ENCODE data around the gene MREG. TPM values are rescaled to one million over a fixed set of nuclear protein-coding genes. Genes with fewer than 3 reads are reported as not detected.
A peak's percentile ranks its signal among the peaks of the same experiment; 100 is the strongest.
"Not testable (repeated sequence)": the region's sequence is repeated elsewhere in the genome, so short reads cannot be mapped to it uniquely, and the experiment has no call there.

The MREG gene
- total RNA-seq, 4 donors from 2014 or later = 2.9 to 14.6 (median 3.6) TPM

- H3K27ac ChIP-seq = no peak overlapping the region
- DNase-seq (ENCODE audit: low spot score in 2 of 2) = no peak
- H3K9me3 ChIP-seq = no peaks in the 10 kb centered on the region
- peaks cover 0 to 5% (median 0%) of the 10 kb centered on the region in 3 donors for H3K36me3 ChIP-seq
- WGBS, 2 donors = 79 to 91% methylated on average over 5 of the region's 5 CpGs
- TF ChIP-seq POLR2A (IDR thresholded peaks at IDR 0.05) (no peak), EP300 (IDR thresholded peaks at IDR 0.05) (no peak), CTCF (IDR thresholded peaks at IDR 0.05) (no peak)
- no peak overlapping the region for H3K4me3 ChIP-seq
- no peaks in the 10 kb centered on the region for H3K27me3 ChIP-seq
- H3K4me1 ChIP-seq = peaks cover 0 to 24% (median 0%) of the 10 kb centered on the region in 4 donors
These were observed 2.5 kb upstream of the MREG start for GRCh38 chr2:216015722-216016464.

GRCh38 chr2:216014986-216015385, 1.6 kb upstream of the MREG start:
- Histone ChIP-seq H3K27me3 (no peaks in the 10 kb centered on the region), H3K36me3 (no peaks in the 10 kb centered on the region), H3K9me3 (no peaks in the 10 kb centered on the region), H3K4me1 (peaks cover 0 to 24% (median 0%) of the 10 kb centered on the region in 4 donors), H3K27ac (no peak overlapping the region), H3K4me3 (no peak overlapping the region)
- WGBS, 2 donors = 93 to 95% methylated on average over 23 of the region's 23 CpGs
- no peak for DNase-seq (ENCODE audit: low spot score in 2 of 2)
- TF ChIP-seq POLR2A (IDR thresholded peaks at IDR 0.05) (no peak), EP300 (IDR thresholded peaks at IDR 0.05) (no peak), CTCF (IDR thresholded peaks at IDR 0.05) (no peak)

- no peak overlapping the region for H3K27ac ChIP-seq
- peak overlapping the region in 1 of 4 donors; percentile 69 for H3K4me3 ChIP-seq
- WGBS, 2 donors = 89 to 92% methylated on average over 8 of the region's 8 CpGs
- TF ChIP-seq EP300 (IDR thresholded peaks at IDR 0.05) (no peak), CTCF (IDR thresholded peaks at IDR 0.05) (no peak)
- no peaks in the 10 kb centered on the region for H3K36me3 ChIP-seq
- peaks cover 0 to 24% (median 0%) of the 10 kb centered on the region in 4 donors for H3K4me1 ChIP-seq
- no peaks in the 10 kb centered on the region for H3K9me3 ChIP-seq
- no peaks in the 10 kb centered on the region for H3K27me3 ChIP-seq
- DNase-seq (ENCODE audit: low spot score in 2 of 2) = no peak
These were observed 655 bp upstream of the MREG start for GRCh38 chr2:216014006-216014405.

- DNase-seq (ENCODE audit: low spot score in 2 of 2) = no peak
- WGBS, 2 donors = 6 to 7% methylated on average over 6 of the region's 6 CpGs
- Histone ChIP-seq H3K4me1 (peaks cover 0 to 24% (median 0%) of the 10 kb centered on the region in 4 donors), H3K27me3 (no peaks in the 10 kb centered on the region), H3K36me3 (no peaks in the 10 kb centered on the region), H3K4me3 (peak overlapping the region; percentile 33 to 97 (median 72)), H3K27ac (peak overlapping the region in 3 of 4 donors; percentile 65 to 73 (median 68)), H3K9me3 (no peaks in the 10 kb centered on the region)
- TF ChIP-seq EP300 (IDR thresholded peaks at IDR 0.05) (no peak), CTCF (IDR thresholded peaks at IDR 0.05) (no peak)
These were observed 596 bp downstream of the MREG start for GRCh38 chr2:216012830-216013079.

GRCh38 chr2:216012133-216012829, 1.1 kb downstream of the MREG start:
- H3K9me3 ChIP-seq = no peaks in the 10 kb centered on the region
- peak overlapping the region in 2 of 4 donors; percentile 65 to 73 for H3K27ac ChIP-seq
- no peak for DNase-seq (ENCODE audit: low spot score in 2 of 2)
- no peaks in the 10 kb centered on the region for H3K27me3 ChIP-seq
- no peak for TF ChIP-seq EP300 (IDR thresholded peaks at IDR 0.05)
- TF ChIP-seq CTCF (IDR thresholded peaks at IDR 0.05) = peak in 1 of 5 experiments; percentile 7
- H3K4me1 ChIP-seq = peaks cover 0 to 24% (median 0%) of the 10 kb centered on the region in 4 donors
- no peaks in the 10 kb centered on the region for H3K36me3 ChIP-seq
- WGBS, 2 donors = 24 to 31% methylated on average over 6 of the region's 6 CpGs
- H3K4me3 ChIP-seq = peak overlapping the region in 3 of 4 donors; percentile 69 to 97 (median 75)

GRCh38 chr2:216009215-216009614, 4.1 kb downstream of the MREG start:
- WGBS, 2 donors = 96 to 98% methylated on average over 2 of the region's 2 CpGs
- not testable (repeated sequence) for H3K36me3 ChIP-seq; H3K4me3 ChIP-seq; H3K27ac ChIP-seq; H3K9me3 ChIP-seq; DNase-seq (ENCODE audit: low spot score in 2 of 2); H3K27me3 ChIP-seq
- H3K4me1 ChIP-seq = peaks cover 0 to 24% (median 0%) of the 10 kb centered on the region in 4 donors
